Measurements from ENCODE around the gene PPFIBP1. TPM values are rescaled to one million over a fixed set of nuclear protein-coding genes. Genes with fewer than 3 reads are reported as not detected.

PPFIBP1 gene
- total RNA-seq, 2 donors from 2014 or later = 77.5 to 105 TPM

DNA sequence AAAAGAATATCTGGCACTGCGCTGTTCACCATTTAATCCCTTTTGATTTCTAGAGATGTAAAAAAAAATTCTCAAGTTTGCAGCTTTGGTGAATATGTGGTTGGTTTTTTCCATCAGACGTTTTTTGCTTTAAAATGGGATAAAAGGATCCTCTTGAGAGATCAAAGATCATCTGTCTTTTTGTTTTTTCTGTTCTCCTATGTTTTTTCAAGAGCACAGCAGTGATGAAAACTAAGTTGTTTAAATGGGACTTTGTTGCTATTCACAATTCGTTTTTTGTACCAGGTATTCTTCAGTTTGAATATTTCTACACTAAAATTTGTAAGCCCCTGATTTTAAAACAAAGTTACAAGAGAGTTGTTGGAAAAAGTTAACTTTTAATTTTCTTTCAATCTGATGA lies 142.5 kb downstream of the PPFIBP1 start:
- no peak for DNase-seq (ENCODE audit: low spot score)
- intact Hi-C loops (cut with DNase I) = no loop called here

DNA sequence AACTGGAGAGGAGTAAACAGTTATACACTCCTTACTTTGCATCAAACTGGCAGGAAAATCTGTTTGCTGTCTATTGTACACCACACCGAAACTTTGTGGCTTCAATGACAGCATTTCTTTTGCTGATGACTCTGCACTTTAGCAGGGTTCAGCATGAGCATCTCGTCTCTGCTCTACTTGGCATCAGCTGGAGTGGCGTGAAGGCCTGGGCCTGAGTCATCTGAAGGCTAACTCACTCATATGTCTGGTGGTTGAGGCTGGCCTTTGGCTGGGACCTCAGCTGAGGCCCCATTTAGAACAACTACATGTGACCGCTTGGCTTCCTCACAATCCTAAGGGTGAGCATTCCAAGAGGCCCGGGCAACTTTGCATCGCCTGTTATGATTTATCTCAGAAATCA lies 143.5 kb downstream of the PPFIBP1 start:
- intact Hi-C loops (cut with DNase I) = no loop called here
- peak; percentile 88 for DNase-seq (ENCODE audit: low spot score)

DNA sequence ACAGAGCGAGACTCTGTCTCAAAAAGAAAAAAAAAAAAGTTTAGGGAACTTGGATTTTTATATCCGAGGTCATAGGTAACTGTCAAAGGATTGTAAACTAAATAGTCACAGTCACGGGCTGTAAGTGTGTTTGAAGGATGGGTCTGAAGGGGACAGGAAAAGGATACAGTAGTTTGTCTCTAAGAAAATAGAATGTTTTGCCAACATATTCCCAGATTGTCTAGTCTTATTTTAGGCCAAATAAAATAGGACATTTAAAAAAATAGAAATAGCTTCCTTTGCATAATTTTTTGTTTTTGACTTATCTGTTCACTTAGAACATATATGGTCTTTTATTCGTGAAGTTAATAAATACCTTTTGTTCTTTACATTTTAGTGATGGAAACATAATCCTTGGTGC lies 148.0 kb downstream of the PPFIBP1 start:
- no peak for DNase-seq (ENCODE audit: low spot score)
- intact Hi-C loops (cut with DNase I) = no loop called here

DNA sequence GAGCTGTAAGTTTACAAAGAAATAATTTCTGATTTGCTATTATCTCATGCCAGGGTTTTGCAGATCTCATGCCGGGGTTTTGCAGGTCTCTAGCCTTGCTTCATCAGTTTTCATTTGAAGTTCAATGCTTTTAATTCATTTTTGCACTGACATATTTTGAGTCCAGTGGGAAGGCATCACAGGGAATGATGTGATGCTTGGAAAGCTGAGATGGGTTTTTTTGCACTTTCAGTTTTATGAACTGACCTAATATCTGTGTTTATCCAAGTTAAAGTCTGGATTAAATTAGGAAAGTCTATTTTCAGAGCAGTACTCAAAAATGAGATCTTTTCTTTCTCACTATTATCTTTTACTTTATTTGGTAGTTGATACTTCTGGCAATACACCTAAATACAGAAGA lies 148.6 kb downstream of the PPFIBP1 start:
- DNase-seq (ENCODE audit: low spot score) = no peak
- intact Hi-C loops (cut with DNase I) = no loop called here

DNA sequence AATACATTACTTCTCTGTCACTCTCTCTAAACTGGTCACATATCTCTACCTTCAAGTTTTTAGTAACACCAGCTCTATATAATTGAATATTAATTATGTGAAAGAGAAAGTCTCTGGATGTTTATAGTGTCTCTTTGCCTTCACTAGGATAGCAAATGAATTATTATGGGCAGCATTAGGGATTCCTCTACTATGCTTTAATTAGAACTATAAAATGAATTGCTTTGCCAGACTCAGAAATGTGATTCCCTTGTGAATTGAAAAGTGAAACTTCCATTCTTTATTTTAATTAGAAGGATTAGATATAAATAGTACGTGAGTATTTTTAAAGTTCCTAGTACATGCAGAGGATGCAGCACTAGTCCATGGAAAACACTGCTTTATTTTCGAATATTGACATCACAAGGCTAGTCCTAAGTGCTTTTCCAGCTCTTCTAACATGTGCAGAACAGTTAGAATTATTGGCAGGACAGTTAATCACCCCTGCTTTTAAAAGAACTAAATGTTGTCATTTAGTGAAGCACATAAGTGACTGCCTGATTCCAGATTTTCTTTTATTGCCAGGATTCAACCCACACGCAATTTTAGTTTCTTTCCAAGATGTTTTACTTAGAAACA lies 149.2 kb downstream of the PPFIBP1 start:
- intact Hi-C loops (cut with DNase I) = no loop called here
- DNase-seq (ENCODE audit: low spot score) = no peak

DNA sequence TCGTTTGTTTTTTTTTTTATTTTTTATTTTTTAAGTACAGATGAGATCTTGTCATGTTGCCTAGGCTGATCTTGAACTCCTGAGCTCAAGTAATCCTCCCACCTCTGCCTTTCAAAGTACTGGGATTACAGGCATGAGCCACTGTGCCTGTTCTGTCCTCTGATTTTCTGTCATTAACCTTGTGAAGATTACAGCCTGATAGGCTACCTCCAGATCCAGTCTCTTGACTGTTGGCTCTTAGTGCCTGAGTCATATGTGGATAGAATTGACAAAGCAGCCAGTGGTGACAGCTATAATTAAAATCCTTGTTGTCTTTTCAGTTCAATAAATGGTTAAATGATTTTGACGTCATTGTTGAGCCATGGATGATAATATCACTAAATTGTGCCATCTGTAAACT lies 151.0 kb downstream of the PPFIBP1 start:
- no peak for DNase-seq (ENCODE audit: low spot score)
- intact Hi-C loops (cut with DNase I) = no loop called here

DNA sequence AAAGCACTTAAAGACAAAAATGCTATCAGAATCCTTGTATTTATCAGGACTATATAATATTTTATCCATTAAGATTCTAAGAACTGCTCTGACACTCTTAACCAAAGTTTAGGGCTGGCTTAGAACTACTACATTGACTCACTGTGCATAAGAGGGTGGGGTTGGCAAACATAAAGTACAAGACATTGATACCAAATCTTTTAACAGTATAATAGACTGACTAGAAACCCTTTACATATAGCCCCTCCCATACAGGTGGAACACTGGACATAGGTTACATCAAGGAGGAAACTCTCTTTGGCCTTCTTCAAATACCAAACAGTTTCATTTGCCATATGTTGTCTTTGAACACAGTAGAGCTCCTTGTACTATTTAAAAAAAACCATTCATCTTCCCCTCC lies 156.6 kb downstream of the PPFIBP1 start:
- intact Hi-C loops (cut with DNase I) = no loop called here
- DNase-seq (ENCODE audit: low spot score) = no peak

DNA sequence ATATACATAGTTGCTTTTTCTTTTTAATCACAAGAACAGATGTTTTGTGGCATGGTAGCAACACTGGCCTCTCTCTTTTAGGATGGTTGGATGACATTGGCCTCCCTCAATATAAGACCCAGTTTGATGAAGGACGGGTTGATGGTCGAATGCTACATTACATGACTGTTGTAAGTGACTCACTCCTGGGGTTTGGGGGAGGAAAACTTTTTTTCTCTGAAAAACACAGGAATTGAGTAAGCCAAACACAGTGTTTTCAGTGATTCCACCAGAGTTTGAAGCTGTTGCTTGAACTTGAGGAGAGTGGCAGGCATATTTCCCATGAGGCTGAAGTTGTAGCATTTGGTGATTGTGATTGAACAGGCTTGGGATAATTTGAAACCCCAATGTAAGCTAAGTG lies 158.5 kb downstream of the PPFIBP1 start:
- intact Hi-C loops (cut with DNase I) = no loop called here
- no peak for DNase-seq (ENCODE audit: low spot score)

DNA sequence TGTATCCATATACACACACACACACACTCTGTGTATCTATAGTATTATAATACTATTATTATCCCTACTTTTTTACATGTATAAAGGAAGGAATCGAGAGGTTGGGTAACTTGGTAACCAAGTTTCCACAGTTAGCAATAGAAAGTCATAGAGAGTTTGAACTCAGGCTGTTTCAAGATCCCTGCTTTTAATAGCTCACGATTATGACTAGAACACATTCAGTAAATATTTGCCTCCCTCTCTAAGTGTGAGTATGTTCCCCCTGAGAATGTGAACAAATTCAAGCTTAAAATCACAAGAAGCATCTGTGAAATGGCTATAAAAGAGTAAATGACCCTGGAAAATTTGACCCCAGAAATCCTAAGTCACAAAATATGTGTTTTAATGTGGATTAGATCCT lies 161.3 kb downstream of the PPFIBP1 start:
- no peak for DNase-seq (ENCODE audit: low spot score)
- intact Hi-C loops (cut with DNase I) = no loop called here

DNA sequence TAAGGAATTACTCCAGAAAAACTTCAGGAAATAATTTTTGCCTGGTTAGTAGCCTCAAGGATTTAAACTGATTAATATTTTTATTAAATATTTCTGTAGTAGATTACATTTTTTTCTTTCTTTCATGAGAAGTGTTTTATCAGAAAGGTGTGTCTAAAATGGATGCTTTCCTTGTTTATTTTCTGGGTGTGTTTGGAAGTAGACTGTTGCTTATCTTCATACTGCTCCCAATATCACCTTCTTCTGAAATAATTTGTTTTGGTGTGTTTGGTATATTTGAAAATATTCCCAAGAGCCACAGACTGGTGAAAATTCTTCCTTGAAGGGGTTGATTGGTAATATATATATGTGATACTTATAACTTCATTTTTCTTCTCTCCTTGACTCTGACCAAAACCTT lies 162.1 kb downstream of the PPFIBP1 start:
- intact Hi-C loops (cut with DNase I) = no loop called here
- no peak for DNase-seq (ENCODE audit: low spot score)

DNA sequence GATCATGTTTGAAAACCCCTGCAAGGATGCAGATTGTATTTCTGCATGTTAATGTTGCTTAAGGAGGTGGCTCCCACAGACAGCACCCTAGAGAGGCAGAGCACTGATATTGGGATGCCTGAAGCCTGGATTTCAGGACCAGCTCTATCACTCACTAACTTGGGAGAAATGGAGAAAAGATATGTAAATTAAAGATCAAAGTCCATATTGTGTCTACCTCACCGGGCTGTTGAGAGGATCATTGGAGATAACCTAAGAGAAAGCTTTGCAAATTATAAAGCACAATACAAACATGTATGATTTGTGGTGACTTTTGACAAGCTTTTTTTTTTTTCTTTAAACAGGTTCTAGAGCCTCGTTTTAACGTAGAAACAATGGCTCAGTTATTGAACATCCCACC lies 164.7 kb downstream of the PPFIBP1 start:
- intact Hi-C loops (cut with DNase I) = no loop called here
- no peak for DNase-seq (ENCODE audit: low spot score)

DNA sequence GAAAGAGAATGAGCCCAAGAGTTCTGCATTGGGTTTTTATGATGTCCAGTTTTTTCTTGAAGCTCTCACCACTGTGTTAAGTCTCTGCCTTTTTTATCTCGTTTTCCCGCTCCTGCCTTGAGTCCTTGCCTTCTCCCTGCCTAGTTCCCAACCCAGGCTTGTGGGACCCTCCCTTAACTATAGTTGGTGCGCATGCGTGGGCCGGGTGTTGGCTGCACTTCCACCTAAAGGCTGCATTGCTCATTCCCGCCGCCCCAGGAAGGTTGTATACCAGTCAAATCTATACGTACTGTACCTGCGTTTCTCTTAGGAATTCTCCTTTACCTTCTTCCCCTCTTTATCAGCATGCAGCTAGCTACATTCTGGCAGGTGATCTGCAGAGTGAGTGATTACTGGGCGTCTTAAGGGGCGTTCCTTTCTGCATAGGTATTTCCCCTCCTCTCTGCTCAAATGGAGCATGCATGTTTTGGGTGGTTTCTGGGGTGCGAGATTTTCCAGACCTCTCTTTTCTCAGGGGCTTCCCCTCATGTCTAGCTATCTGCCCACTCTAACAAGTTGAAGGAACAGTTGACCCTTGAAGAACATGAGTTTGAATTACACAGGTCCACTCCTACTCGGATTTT lies 165.7 kb downstream of the PPFIBP1 start:
- no peak for DNase-seq (ENCODE audit: low spot score)
- intact Hi-C loops (cut with DNase I) = no loop called here

DNA sequence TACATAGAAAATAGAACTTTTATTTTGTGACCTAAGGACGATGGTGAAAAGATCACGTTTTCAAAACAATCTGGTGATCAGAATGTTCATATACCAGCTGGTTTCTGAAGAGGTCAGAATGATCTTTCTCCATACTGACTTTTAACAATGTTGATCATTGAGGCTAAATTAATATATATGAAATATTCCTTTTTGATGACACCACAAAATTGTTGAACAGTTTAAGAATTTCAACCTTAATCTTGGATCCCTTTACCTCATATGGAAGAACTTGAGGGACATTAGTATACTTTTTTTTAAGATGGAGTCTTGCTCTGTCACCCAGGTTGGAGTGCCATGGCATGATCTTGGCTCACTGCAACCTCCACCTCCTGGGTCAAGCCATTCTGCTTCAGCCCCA lies 169.4 kb downstream of the PPFIBP1 start:
- intact Hi-C loops (cut with DNase I) = no loop called here
- DNase-seq (ENCODE audit: low spot score) = no peak

DNA sequence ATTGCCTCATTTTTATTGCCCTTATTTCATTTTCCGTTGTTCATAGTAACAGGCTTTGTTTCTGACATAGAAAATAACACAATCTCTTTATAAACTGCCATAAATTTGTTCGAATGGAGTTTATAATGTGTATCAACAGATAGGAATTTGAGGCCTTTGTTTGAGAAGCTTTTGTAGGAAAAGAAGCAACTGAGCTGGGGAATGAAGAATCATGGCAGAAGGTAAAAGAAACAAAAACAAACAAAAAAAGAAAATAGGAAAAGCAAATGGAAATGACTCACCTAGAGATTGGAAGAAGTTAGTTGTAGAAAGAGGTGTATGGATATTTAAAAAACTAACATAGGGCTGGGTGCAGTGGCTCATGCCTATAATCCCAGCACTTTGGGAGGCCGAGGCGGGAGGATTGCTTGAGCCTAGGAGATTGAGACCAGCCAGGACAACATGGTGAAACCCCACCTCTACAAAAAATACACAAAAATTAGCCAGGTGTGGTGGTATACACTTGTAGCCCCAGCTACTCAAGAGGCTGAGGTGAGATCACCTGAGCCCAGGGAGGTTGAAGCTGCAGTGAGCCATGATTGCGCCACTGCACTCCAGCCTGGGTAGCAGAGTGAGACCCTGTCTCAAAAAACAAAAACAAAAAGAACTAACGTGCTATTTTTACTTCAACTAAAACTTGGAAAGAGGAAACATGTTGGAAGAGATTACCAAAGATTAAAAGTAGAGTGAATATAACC lies 171.7 kb downstream of the PPFIBP1 start:
- DNase-seq (ENCODE audit: low spot score) = no peak
- intact Hi-C loops (cut with DNase I) = no loop called here

DNA sequence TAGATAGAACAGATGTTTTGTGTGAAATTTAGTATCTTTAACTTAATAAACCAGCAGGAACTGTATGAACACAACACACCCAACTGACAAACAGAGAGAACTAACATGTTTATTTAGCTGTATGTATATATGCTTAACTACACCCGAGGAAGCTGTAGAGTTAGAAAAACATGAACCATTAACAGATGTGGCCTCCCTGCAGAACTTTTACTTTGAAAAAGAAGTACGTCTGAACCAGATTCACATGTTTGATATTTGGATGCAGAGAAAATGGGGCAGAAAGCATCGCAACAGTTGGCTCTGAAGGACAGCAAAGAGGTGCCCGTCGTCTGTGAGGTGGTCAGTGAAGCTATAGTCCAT lies 172.3 kb downstream of the PPFIBP1 start, which contains the start of gene REP15:
Gene REP15 (plus strand): TSS at position 155 of the 360 bp plus-strand sequence. CDS start 116 bp downstream, at position 271.
- intact Hi-C loops (cut with DNase I) = no loop called here
- no peak for DNase-seq (ENCODE audit: low spot score)

DNA sequence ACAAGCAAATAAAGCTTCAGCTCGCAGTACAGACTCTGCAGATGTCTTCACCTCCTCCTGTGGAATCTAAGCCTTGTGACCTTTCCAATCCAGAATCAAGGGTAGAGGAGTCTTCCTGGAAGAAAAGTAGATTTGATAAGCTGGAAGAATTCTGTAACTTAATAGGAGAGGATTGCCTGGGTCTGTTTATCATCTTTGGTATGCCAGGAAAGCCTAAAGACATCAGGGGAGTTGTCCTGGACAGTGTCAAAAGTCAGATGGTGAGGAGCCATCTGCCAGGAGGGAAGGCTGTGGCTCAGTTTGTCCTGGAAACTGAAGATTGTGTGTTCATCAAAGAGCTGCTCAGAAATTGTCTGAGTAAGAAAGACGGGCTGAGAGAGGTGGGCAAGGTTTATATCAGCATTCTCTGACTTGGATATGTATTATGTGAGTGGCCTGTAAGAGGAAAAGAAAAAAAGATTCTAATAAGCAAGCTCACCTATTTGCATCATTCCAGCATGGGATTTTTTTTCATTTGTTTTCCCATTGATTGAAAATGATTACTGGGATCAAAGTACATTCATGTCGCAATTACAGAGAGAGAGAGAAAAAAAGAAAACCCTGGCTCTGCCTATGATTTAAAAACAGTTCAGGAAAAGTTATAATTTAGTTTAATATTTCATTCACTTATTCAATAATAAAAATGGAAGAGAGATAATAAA lies 173.0 kb downstream of the PPFIBP1 start:
- intact Hi-C loops (cut with DNase I) = no loop called here
- no peak for DNase-seq (ENCODE audit: low spot score)

DNA sequence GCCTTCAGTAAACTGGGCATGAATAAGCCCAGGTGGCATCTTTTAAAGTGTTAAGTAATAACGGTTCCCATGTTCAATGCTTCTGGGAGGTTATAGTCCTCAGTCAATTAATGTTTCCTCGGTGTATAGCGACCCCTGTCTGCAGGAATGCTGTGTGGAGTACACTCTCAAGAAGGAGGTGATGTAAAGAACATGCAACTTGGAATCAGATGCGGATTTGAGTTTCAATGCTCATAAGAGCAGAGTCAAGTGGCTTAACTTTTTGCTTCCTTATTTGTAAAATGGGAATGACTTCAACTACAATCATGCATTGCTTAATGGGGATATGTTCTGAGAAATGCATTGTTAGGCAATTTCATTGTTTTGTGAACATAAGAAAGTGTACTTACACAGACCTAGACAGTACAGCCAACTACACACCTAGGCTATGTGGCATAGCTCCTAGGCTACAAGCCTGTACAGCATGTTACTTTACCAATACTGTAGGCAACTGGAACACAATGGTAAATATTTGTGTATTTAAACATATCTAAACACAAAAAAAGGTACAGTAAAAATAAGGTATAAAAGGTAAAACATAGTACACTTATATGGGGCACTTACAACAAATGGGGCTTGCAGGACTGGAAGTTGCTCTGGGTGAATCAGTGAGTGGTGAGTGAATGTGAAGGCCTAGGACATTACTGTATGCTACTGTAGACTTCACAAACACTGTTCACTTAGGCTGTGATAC lies 179.9 kb downstream of the PPFIBP1 start:
- no peak for DNase-seq (ENCODE audit: low spot score)
- intact Hi-C loops (cut with DNase I) = no loop called here

DNA sequence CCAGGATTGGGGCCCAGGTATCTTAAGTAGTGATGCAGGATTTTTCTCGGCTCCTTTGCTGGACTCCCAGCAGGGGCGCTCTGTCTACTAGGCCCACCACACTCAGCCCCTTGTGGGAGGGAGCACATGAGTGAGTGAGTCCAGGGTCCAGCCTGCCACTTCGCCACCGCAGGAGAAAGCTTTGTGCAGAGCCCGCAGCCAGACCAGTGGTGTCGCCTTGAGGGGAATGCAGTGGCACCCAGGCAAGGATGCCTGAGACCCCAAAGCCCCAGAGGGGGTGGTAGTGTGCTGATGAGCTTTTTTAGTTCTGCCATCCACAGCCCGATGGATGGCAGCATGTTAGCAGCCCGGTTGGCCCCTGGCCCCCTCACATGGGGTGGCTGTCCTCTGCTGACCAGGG lies 181.3 kb downstream of the PPFIBP1 start:
- no peak for DNase-seq (ENCODE audit: low spot score)
- intact Hi-C loops (cut with DNase I) = no loop called here

DNA sequence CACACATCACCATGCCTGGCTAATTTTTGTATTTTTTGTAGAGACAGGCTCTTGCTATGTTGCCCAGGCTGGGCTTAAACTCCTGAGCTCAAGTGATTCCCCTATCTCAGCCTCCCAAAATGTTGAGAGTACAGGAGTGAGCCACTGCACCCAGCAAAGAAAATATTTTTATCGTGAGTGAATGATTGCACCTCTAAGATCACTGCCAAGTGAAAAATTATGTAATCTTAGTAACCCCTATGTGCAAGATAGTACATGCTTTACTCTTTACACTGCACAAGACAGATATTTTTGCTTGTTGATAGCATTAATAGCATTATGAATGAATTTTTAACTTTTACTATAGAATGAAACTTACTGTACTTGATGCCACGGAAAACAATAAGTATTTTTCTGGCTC lies 183.2 kb downstream of the PPFIBP1 start:
- no peak for DNase-seq (ENCODE audit: low spot score)
- intact Hi-C loops (cut with DNase I) = no loop called here

Measured in posterior vena cava (tissue), 2 donors.